A673 (cell line): Measurements from ENCODE around the gene KCNK3. TPM values are rescaled to one million over a fixed set of nuclear protein-coding genes. Genes with fewer than 3 reads are reported as not detected.

Experiments used
- BruUV-seq: library from RNA; stranded (reverse); fragments of 400-500 nt; replicated peaks from 2 replicates; lab custom pipeline; 2021; lab: Mats Ljungman, UMichigan
- CTCF ChIA-PET: fragments of 300-600 bp; sonication (Branson Sonifier 250); formaldehyde crosslinking; loops from one replicate; lab custom pipeline; 2022; ENCODE audit warnings: antibody characterized with exemption; lab: Charles Lee
- POLR2A ChIA-PET: fragments of 300-600 bp; sonication (Branson Sonifier 250); formaldehyde crosslinking; loops from one replicate; lab custom pipeline; 2022; ENCODE audit warnings: antibody characterized with exemption; ENCODE audit not compliant: low non-redundant PET; lab: Charles Lee
- DNase-seq: peaks from one replicate; pipeline ENCODE4 v3.0.0-alpha.2; 2015; ENCODE audit warnings: low spot score
- H3K27ac ChIP-seq: fragments of 200-600 bp; sonication (generic); 2 replicates; pipeline ENCODE4 v1.5.1; 2016; ENCODE audit warnings: mixed run types, low read depth, mild to moderate bottlenecking, mixed read lengths, antibody characterized with exemption, low read length; ENCODE audit not compliant: poor library complexity, severe bottlenecking
- H3K27me3 ChIP-seq: fragments of 200-600 bp; sonication (generic); replicated peaks from 2 replicates; pipeline ENCODE4 v1.6.1; 2017; ENCODE audit warnings: mixed run types, low read depth, mild to moderate bottlenecking, mixed read lengths, antibody characterized with exemption, low read length; ENCODE audit not compliant: insufficient read depth, poor library complexity
- H3K36me3 ChIP-seq: fragments of 200-600 bp; sonication (generic); 2 replicates; pipeline ENCODE4 v1.6.1; 2016; ENCODE audit warnings: mixed run types, mild to moderate bottlenecking, mixed read lengths, antibody characterized with exemption, low read length; ENCODE audit not compliant: insufficient read depth, poor library complexity, severe bottlenecking
- H3K4me1 ChIP-seq: fragments of 200-600 bp; sonication (generic); 2 replicates; pipeline ENCODE4 v1.6.1; 2017; ENCODE audit warnings: mixed run types, mild to moderate bottlenecking, mixed read lengths, antibody characterized with exemption, low read length; ENCODE audit not compliant: insufficient read depth, poor library complexity, severe bottlenecking
- H3K4me3 ChIP-seq: fragments of 200-600 bp; sonication (generic); 2 replicates; pipeline ENCODE4 v1.5.1; 2016; ENCODE audit warnings: low read depth, mixed run types, mild to moderate bottlenecking, mixed read lengths, low read length; ENCODE audit not compliant: poor library complexity, severe bottlenecking
- H3K9me3 ChIP-seq: fragments of 200-600 bp; sonication (generic); 2 replicates; pipeline ENCODE4 v1.6.1; 2016; ENCODE audit warnings: mixed run types, low read depth, mild to moderate bottlenecking, mixed read lengths, antibody characterized with exemption, low read length; ENCODE audit not compliant: poor library complexity, severe bottlenecking
- EZH2 ChIP-seq: fragments of 200-600 bp; sonication (generic); IDR thresholded peaks from 2 replicates; pipeline ENCODE4 v1.6.1; 2017; ENCODE audit warnings: borderline replicate concordance, low read depth, mild to moderate bottlenecking, mixed read lengths, antibody characterized with exemption, low read length; ENCODE audit not compliant: poor library complexity, severe bottlenecking
- intact Hi-C: fragments of 100-400 bp; cut with micrococcal nuclease; formaldehyde crosslinking; loops from one replicate; pipeline ENCODE4 v1.10.0; 2022; ENCODE audit not compliant: unreplicated experiment
- total RNA-seq: library from RNA; stranded (reverse); gene quantifications from 2 replicates; pipeline ENCODE4 v1.2.3, GENCODE V29; 2021
- TF ChIP-seq, protein P1 (sequence below): fragments of 300-800, 200-600 bp; sonication (generic); conservative IDR thresholded peaks from 2 replicates; pipeline ENCODE4 v1.5.1; 2017; ENCODE audit warnings: low read depth, mild to moderate bottlenecking, antibody characterized with exemption, low read length, moderate library complexity, mixed read lengths

Gene KCNK3
- total RNA-seq, 1 experiment from 2014 or later = 0.13 TPM

DNA sequence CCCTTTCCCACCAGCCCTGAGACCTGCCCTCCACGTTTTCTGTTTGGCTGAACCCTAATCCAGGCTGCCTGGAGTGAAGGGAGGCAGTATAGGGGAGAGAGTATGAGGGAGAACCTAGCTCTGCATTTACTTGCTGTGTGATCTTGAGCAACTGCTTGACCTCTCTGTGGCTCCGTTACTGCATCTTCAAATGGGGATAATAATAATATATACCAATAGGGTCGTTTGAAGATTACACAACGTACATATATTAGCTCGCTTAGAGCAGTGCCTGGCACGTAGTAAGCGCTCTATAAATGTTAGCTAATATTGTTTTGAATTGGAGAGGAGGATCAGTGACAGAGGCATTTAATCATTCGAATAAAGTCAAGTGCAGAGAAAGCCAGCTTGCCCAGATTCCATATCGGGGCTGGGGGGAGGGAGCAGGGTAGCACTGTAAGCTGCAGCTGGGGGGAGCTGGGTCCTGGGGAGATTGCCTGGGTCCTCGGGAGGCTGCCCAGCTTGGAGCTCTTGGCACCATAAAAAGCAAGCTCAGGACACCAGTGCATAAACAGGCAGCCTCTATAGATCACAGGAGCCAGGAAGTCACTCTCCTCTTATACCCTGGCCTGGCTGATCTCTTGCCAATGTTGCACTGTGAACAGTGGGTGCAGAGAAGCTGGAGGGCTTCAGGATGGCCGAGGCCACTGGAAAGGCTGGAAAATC is 19.1 kb downstream of the KCNK3 start:
- no peak overlapping the region for H3K27ac ChIP-seq
- no peaks in the 10 kb centered on the region for H3K9me3 ChIP-seq
- no peaks in the 10 kb centered on the region for H3K36me3 ChIP-seq
- H3K4me3 ChIP-seq = no peak overlapping the region
- H3K4me1 ChIP-seq = no peaks in the 10 kb centered on the region
- intact Hi-C loops = no loop called here
- no TSS peak for BruUV-seq
- ChIA-PET POLR2A (no interaction called here), CTCF (no interaction called here)
- TF ChIP-seq EZH2 = no peak
- TF ChIP-seq, protein P1, sequence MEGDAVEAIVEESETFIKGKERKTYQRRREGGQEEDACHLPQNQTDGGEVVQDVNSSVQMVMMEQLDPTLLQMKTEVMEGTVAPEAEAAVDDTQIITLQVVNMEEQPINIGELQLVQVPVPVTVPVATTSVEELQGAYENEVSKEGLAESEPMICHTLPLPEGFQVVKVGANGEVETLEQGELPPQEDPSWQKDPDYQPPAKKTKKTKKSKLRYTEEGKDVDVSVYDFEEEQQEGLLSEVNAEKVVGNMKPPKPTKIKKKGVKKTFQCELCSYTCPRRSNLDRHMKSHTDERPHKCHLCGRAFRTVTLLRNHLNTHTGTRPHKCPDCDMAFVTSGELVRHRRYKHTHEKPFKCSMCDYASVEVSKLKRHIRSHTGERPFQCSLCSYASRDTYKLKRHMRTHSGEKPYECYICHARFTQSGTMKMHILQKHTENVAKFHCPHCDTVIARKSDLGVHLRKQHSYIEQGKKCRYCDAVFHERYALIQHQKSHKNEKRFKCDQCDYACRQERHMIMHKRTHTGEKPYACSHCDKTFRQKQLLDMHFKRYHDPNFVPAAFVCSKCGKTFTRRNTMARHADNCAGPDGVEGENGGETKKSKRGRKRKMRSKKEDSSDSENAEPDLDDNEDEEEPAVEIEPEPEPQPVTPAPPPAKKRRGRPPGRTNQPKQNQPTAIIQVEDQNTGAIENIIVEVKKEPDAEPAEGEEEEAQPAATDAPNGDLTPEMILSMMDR = no peak
- no peak for DNase-seq
- no peaks in the 10 kb centered on the region for H3K27me3 ChIP-seq

- DNase-seq = peak; percentile 52
- intact Hi-C loops = no loop called here
- H3K4me3 ChIP-seq = no peak overlapping the region
- CTCF ChIA-PET = no interaction called here
- H3K9me3 ChIP-seq = no peaks in the 10 kb centered on the region
- POLR2A ChIA-PET = no interaction called here
- H3K36me3 ChIP-seq = no peaks in the 10 kb centered on the region
- H3K27me3 ChIP-seq = no peaks in the 10 kb centered on the region
- no peak overlapping the region for H3K27ac ChIP-seq
- BruUV-seq = no TSS peak
- no peaks in the 10 kb centered on the region for H3K4me1 ChIP-seq
- TF ChIP-seq, protein P1 = no peak
- no peak for TF ChIP-seq EZH2
Observed at GRCh38 chr2:26712486-26713465, 20.3 kb downstream of the KCNK3 start.

DNA sequence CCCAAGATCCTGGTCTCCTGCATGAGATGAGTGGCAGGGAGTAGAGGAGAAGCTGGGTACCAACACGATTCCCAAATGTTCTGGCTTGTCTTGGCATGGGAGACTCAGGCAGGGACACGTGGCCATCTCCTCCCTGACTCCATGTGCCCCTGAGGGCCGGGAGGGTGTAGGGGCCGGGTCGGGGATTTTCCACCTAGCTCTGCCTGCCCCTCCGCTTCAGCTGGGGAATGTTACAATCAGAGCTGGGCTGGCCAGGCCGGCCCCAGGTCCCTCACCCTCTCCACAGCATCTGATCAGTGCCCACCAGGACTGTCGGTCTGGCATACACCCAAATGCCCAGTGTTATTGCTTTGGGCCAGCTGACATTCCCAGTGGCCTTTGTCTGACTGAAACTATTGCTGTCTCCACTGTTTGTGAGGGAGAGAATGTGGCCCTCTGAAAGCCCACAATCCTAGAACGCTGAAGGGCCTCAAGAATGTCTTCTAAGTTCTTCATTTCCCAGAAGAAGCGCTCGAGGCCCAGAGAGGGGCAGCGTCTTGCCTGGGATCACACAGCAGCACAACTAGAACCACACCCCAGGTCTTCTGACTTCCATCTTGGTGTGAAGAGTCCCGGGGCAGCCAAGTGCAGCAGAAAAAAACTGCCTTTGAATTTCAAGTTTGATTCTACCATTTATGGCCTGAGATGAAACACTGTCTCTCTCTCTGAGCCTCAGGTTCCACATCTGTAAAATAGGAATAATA is 23.2 kb downstream of the KCNK3 start:
- BruUV-seq = no TSS peak
- ChIA-PET POLR2A (no interaction called here), CTCF (no interaction called here)
- H3K27me3 ChIP-seq = no peaks in the 10 kb centered on the region
- no peak for DNase-seq
- H3K36me3 ChIP-seq = no peaks in the 10 kb centered on the region
- intact Hi-C loops = no loop called here
- no peak overlapping the region for H3K27ac ChIP-seq
- H3K9me3 ChIP-seq = no peaks in the 10 kb centered on the region
- TF ChIP-seq, protein P1 = no peak
- TF ChIP-seq EZH2 = no peak
- H3K4me1 ChIP-seq = no peaks in the 10 kb centered on the region
- no peak overlapping the region for H3K4me3 ChIP-seq
